HCT116 (cell line): ENCODE measurements around the gene LDAH. TPM values are rescaled to one million over a fixed set of nuclear protein-coding genes. Genes with fewer than 3 reads are reported as not detected.

Source experiments
- ATAC-seq: fragments of 200-7000 bp; cut with Tn5 transposase; 2 replicates; pipeline ENCODE4 v1.9.1; 2020; ENCODE audit warnings: mild to moderate bottlenecking, moderate library complexity
- BruUV-seq: library from RNA; stranded (reverse); fragments of 400-500 nt; replicated peaks from 2 replicates; lab custom pipeline; 2021; lab: Mats Ljungman, UMichigan
- CTCF ChIA-PET: fragments of 300-600 bp; sonication (Branson Sonifier 250); formaldehyde crosslinking; loops from one replicate; lab custom pipeline; 2021; ENCODE audit warnings: antibody characterized with exemption; lab: Charles Lee
- POLR2A ChIA-PET: fragments of 300-600, 350-600 bp; sonication (Branson Sonifier 250); formaldehyde crosslinking; loops from one replicate; lab custom pipeline; 2021; ENCODE audit warnings: antibody characterized with exemption; lab: Charles Lee
- RAD21 ChIA-PET, 2 experiments: fragments of 300-600 bp; sonication (Branson Sonifier 250); formaldehyde crosslinking; loops; one replicate each; lab custom pipeline; 2023; ENCODE audit warnings: low total read pairs in 2 of 2; ENCODE audit not compliant: uncharacterized antibody in 2 of 2, unreplicated experiment in 2 of 2, low non-redundant PET in 1 of 2; lab: Charles Lee
- DNase-seq: peaks from one replicate; pipeline ENCODE4 v3.0.0-alpha.2; 2010; ENCODE audit warnings: low read depth, low spot score
- H2AFZ ChIP-seq: fragments of 200-600 bp; shearing (Covaris generic), sonication (generic); 2 replicates; pipeline ENCODE4 v1.6.1; 2017; ENCODE audit warnings: low read depth, mixed run types, mixed read lengths, antibody characterized with exemption, low read length; ENCODE audit not compliant: poor library complexity, severe bottlenecking
- H3K27ac ChIP-seq: 2 replicates; pipeline ENCODE4 v1.5.1; 2012; ENCODE audit warnings: low read depth, low read length
- H3K27me3 ChIP-seq: fragments of 200-600 bp; sonication (generic); 2 replicates; pipeline ENCODE4 v1.6.1; 2016; ENCODE audit warnings: mixed run types, low read length, mixed read lengths; ENCODE audit not compliant: insufficient read depth
- H3K36me3 ChIP-seq, 2 experiments: fragments of 200-500 bp in 1 of 2; fragments of 200-600 bp in 1 of 2; sonication (Bioruptor generic) in 1 of 2; sonication (generic) in 1 of 2; 2 replicates each; pipeline versions ENCODE4 v1.5.1 to v1.6.1; 2014 to 2016; ENCODE audit warnings: low read length in 2 of 2, inconsistent platforms in 1 of 2, mixed read lengths in 1 of 2, mixed run types in 1 of 2; ENCODE audit not compliant: insufficient read depth in 2 of 2, control insufficient read depth in 1 of 2
- H3K4me1 ChIP-seq, 2 experiments: fragments of 200-600 bp in 1 of 2; sonication (generic) in 1 of 2; 2 replicates each; pipeline versions ENCODE4 v1.5.1 to v1.6.1; 2012 to 2017; ENCODE audit warnings: low read length in 2 of 2, inconsistent platforms in 1 of 2, mild to moderate bottlenecking in 1 of 2, mixed read lengths in 1 of 2, mixed run types in 1 of 2, moderate library complexity in 1 of 2; ENCODE audit not compliant: insufficient read depth in 2 of 2, control insufficient read depth in 1 of 2
- H3K4me2 ChIP-seq: fragments of 200-600 bp; sonication (generic); 2 replicates; pipeline ENCODE4 v1.6.1; 2017; ENCODE audit warnings: mixed run types, low read length, mixed read lengths
- H3K4me3 ChIP-seq, 2 experiments: fragments of 200-600 bp in 1 of 2; sonication (generic) in 1 of 2; replicated peaks in 1 of 2; 2 replicates each; pipeline ENCODE4 v1.5.1; 2011 to 2016; ENCODE audit warnings: low read length in 2 of 2, control low read depth in 1 of 2, low read depth in 1 of 2, mild to moderate bottlenecking in 1 of 2, mixed read lengths in 1 of 2, mixed run types in 1 of 2
- H3K79me2 ChIP-seq: fragments of 200-600 bp; sonication (generic); 2 replicates; pipeline ENCODE4 v1.6.1; 2017; ENCODE audit warnings: mild to moderate bottlenecking, mixed run types, low read length, moderate library complexity, mixed read lengths; ENCODE audit not compliant: insufficient read depth
- H3K9ac ChIP-seq: fragments of 200-600 bp; sonication (generic); 2 replicates; pipeline ENCODE4 v1.6.1; 2016; ENCODE audit warnings: low read length, mixed read lengths
- H3K9me2 ChIP-seq: fragments of 200-600 bp; sonication (generic), shearing (Covaris generic); 2 replicates; pipeline ENCODE4 v1.6.1; 2017; ENCODE audit warnings: mixed run types, mild to moderate bottlenecking, moderate library complexity; ENCODE audit not compliant: insufficient read depth
- H3K9me3 ChIP-seq, 2 experiments: fragments of 200-500 bp in 1 of 2; fragments of 200-600 bp in 1 of 2; sonication (Bioruptor generic) in 1 of 2; sonication (generic) in 1 of 2; 2 replicates each; pipeline ENCODE4 v1.6.1; 2014 to 2017; ENCODE audit warnings: low read length in 2 of 2, mixed read lengths in 2 of 2, inconsistent platforms in 1 of 2, low read depth in 1 of 2, mild to moderate bottlenecking in 1 of 2, mixed run types in 1 of 2, moderate library complexity in 1 of 2; ENCODE audit not compliant: control insufficient read depth in 1 of 2, insufficient read depth in 1 of 2
- H4K20me1 ChIP-seq: fragments of 200-600 bp; sonication (generic), shearing (Covaris generic); 2 replicates; pipeline ENCODE4 v1.6.1; 2017; ENCODE audit warnings: mixed run types, mild to moderate bottlenecking, moderate library complexity; ENCODE audit not compliant: insufficient read depth
- EGR1 ChIP-seq: IDR thresholded peaks from 2 replicates; pipeline ENCODE4 v1.6.1; 2012; ENCODE audit warnings: low read depth
- RAD21 ChIP-seq: IDR thresholded peaks from 2 replicates; pipeline ENCODE4 v1.6.1; 2012; ENCODE audit warnings: low read depth, mild to moderate bottlenecking
- intact Hi-C: fragments of 100-400 bp; cut with micrococcal nuclease; formaldehyde crosslinking; loops from 2 replicates; pipeline ENCODE4 v1.10.0; 2022
- total RNA-seq: library from RNA; stranded (reverse); gene quantifications from one replicate; pipeline ENCODE4 v1.2.1, GENCODE V29; 2021; ENCODE audit not compliant: unreplicated experiment
- TF ChIP-seq, protein P1 (sequence below), 3 experiments: fragments of 200-600 bp in 1 of 3; sonication (generic) in 1 of 3; IDR thresholded peaks in 2 of 3; conservative IDR thresholded peaks in 1 of 3; 2 replicates each; pipeline ENCODE4 v1.5.1; 2012 to 2017; ENCODE audit warnings: low read depth in 2 of 3, low read length in 2 of 3, antibody characterized with exemption in 1 of 3, borderline replicate concordance in 1 of 3, control low read depth in 1 of 3, mild to moderate bottlenecking in 1 of 3, mixed read lengths in 1 of 3, mixed run types in 1 of 3, moderate library complexity in 1 of 3; ENCODE audit not compliant: insufficient read depth in 1 of 3

LDAH gene
- total RNA-seq, 1 experiment from 2014 or later: 25.7 TPM

DNA sequence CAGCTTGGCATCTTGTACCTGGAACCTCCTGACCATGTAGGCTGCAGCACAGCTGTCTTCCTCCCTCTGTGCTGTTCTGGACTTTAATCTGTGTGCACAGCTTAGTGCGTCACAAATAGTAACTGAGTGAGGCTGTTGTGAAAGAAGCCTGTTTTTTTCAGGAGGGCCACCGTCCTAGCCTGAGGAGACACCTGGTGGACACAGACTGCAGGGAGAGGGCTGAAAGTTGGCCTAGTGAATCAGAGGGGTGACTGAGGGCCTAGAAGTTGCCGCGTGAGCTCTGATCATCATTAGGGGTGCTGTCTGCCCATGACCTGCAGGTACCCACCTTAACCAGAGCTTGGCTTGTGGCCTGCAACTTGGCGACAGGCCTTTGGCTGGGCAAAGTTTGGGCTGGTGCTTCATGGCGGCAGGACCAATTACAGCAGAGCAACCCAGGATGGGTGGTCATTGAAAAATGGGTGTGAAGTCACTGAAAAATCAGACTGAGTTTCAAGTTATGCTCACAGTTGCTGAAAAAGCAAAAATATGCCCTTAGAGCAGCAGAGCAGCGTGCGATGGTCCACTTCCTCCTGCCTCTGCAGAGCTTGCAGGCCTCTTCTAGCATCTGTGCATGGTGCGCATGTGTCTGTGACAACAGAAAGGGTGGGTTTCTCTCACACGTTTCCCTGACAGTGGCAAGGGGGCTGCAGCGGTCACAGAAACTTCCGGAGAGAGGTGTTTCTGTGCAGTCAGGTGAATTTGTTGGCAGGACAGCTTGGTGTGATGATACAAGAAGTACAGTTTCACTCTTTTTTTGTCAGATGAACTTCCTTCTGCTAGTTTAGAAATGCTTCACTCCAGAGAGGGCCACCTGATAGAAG, 146.3 kb downstream of the LDAH start:
- Histone ChIP-seq H3K9me3 (no peaks in the 10 kb centered on the region), H3K27ac (no peak overlapping the region), H3K9ac (no peak overlapping the region), H3K79me2 (no peaks in the 10 kb centered on the region), H4K20me1 (no peaks in the 10 kb centered on the region), H3K4me2 (no peak overlapping the region), H3K27me3 (no peaks in the 10 kb centered on the region), H3K36me3 (no peaks in the 10 kb centered on the region; a peak in 1 of 4 replicates), H3K4me1 (peaks cover 0 to 11% of the 10 kb centered on the region in 2 experiments; a peak in 2 of 4 replicates), H3K9me2 (no peaks in the 10 kb centered on the region)
- no TSS peak for BruUV-seq
- ChIA-PET RAD21 (no interaction called here), CTCF (interaction anchor here (1.0 to 3.2 kb wide), 3 partner anchors 15 to 352 kb away, joined by 3 to 30 read pairs (median 6); partner anchors contain the start of gene HS1BP3), POLR2A (no interaction called here)
- peak; percentile 30 for ATAC-seq
- intact Hi-C loops: no loop called here
- no peak for DNase-seq
- no peak for TF ChIP-seq EGR1
- TF ChIP-seq, protein P1, sequence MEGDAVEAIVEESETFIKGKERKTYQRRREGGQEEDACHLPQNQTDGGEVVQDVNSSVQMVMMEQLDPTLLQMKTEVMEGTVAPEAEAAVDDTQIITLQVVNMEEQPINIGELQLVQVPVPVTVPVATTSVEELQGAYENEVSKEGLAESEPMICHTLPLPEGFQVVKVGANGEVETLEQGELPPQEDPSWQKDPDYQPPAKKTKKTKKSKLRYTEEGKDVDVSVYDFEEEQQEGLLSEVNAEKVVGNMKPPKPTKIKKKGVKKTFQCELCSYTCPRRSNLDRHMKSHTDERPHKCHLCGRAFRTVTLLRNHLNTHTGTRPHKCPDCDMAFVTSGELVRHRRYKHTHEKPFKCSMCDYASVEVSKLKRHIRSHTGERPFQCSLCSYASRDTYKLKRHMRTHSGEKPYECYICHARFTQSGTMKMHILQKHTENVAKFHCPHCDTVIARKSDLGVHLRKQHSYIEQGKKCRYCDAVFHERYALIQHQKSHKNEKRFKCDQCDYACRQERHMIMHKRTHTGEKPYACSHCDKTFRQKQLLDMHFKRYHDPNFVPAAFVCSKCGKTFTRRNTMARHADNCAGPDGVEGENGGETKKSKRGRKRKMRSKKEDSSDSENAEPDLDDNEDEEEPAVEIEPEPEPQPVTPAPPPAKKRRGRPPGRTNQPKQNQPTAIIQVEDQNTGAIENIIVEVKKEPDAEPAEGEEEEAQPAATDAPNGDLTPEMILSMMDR (IDR thresholded peaks at IDR 0.05 in 2 of 3, conservative IDR thresholded peaks at IDR 0.05 in 1 of 3; ENCODE audit: borderline replicate concordance in 1 of 3, insufficient read depth in 1 of 3, low read depth in 2 of 3, low read length in 2 of 3): peak in 2 of 3 experiments; percentile 17 to 21; a peak in 3 of 6 replicates
- TF ChIP-seq RAD21: 0 out of 2 replicates have a peak, but pooled peaks have one; percentile 12
- TF ChIP-seq, all 23 proteins: peak for 2
- H2AFZ ChIP-seq: no peak overlapping the region
- no peak overlapping the region for H3K4me3 ChIP-seq
